H9 (cell line): ENCODE measurements around the gene CTIF. TPM values are rescaled to one million over a fixed set of nuclear protein-coding genes. Genes with fewer than 3 reads are reported as not detected.

Source experiments
- DNase-seq: peaks from one replicate; pipeline ENCODE4 v3.0.0-alpha.2; 2017
- H2AFZ ChIP-seq: one replicate; pipeline ENCODE4 v1.6.1; 2013; ENCODE audit warnings: mild to moderate bottlenecking, low read length, control low read depth, moderate library complexity
- H2AK5ac ChIP-seq: 2 replicates; pipeline ENCODE4 v1.6.1; 2013; ENCODE audit warnings: low read length, control low read depth, mixed read lengths; ENCODE audit not compliant: insufficient read length
- H2BK120ac ChIP-seq: one replicate; pipeline ENCODE4 v1.6.1; 2013; ENCODE audit warnings: low read depth, mild to moderate bottlenecking, low read length, control low read depth, inconsistent platforms; ENCODE audit not compliant: poor library complexity, severe bottlenecking
- H2BK12ac ChIP-seq: 2 replicates; pipeline ENCODE4 v1.6.1; 2013; ENCODE audit warnings: low read length, control low read depth, mixed read lengths, low read depth; ENCODE audit not compliant: insufficient read length
- H2BK15ac ChIP-seq: 2 replicates; pipeline ENCODE4 v1.6.1; 2013; ENCODE audit warnings: low read depth, low read length, control low read depth
- H2BK20ac ChIP-seq: one replicate; pipeline ENCODE4 v1.6.1; 2013; ENCODE audit warnings: low read depth, mild to moderate bottlenecking, low read length, control low read depth, inconsistent platforms; ENCODE audit not compliant: poor library complexity, severe bottlenecking
- H2BK5ac ChIP-seq: 2 replicates; pipeline ENCODE4 v1.6.1; 2013; ENCODE audit warnings: low read length, control low read depth, mixed read lengths; ENCODE audit not compliant: insufficient read length
- H3K14ac ChIP-seq: 2 replicates; pipeline ENCODE4 v1.6.1; 2013; ENCODE audit warnings: low read length, control low read depth; ENCODE audit not compliant: insufficient read depth
- H3K18ac ChIP-seq: 2 replicates; pipeline ENCODE4 v1.6.1; 2013; ENCODE audit warnings: low read depth, mild to moderate bottlenecking, mixed read lengths, low read length, control low read depth; ENCODE audit not compliant: insufficient read length
- H3K23ac ChIP-seq: 2 replicates; pipeline ENCODE4 v1.6.1; 2013; ENCODE audit warnings: low read length, control low read depth, mixed read lengths, low read depth; ENCODE audit not compliant: insufficient read length
- H3K23me2 ChIP-seq: 2 replicates; pipeline ENCODE4 v1.6.1; 2013; ENCODE audit warnings: low read depth, mild to moderate bottlenecking, mixed read lengths, low read length, control low read depth; ENCODE audit not compliant: insufficient read length, poor library complexity, severe bottlenecking
- H3K27ac ChIP-seq: 2 replicates; pipeline ENCODE4 v1.5.1; 2013; ENCODE audit warnings: low read length, control low read depth, mixed read lengths, low read depth; ENCODE audit not compliant: insufficient read length
- H3K27me3 ChIP-seq: 2 replicates; pipeline ENCODE4 v1.6.1; 2013; ENCODE audit warnings: low read length, control low read depth, inconsistent platforms; ENCODE audit not compliant: insufficient read depth
- H3K4ac ChIP-seq: 2 replicates; pipeline ENCODE4 v1.6.1; 2013; ENCODE audit warnings: low read depth, mild to moderate bottlenecking, control low read depth, inconsistent platforms, low read length, moderate library complexity
- H3K4me1 ChIP-seq: 2 replicates; pipeline ENCODE4 v1.6.1; 2013; ENCODE audit warnings: low read length, control low read depth, inconsistent platforms; ENCODE audit not compliant: insufficient read depth
- H3K4me2 ChIP-seq: 2 replicates; pipeline ENCODE4 v1.6.1; 2013; ENCODE audit warnings: low read length, control low read depth, mixed read lengths; ENCODE audit not compliant: insufficient read length, insufficient read depth
- H3K56ac ChIP-seq: 2 replicates; pipeline ENCODE4 v1.6.1; 2013; ENCODE audit warnings: low read depth, mild to moderate bottlenecking, mixed read lengths, low read length, control low read depth; ENCODE audit not compliant: insufficient read length
- H3K79me1 ChIP-seq: 2 replicates; pipeline ENCODE4 v1.6.1; 2013; ENCODE audit warnings: low read depth, mild to moderate bottlenecking, moderate library complexity, low read length, control low read depth, inconsistent platforms; ENCODE audit not compliant: insufficient read depth, poor library complexity, severe bottlenecking
- H3K79me2 ChIP-seq: 2 replicates; pipeline ENCODE4 v1.6.1; 2013; ENCODE audit warnings: low read length, control low read depth, inconsistent platforms; ENCODE audit not compliant: insufficient read depth
- H3K9ac ChIP-seq: 2 replicates; pipeline ENCODE4 v1.6.1; 2013; ENCODE audit warnings: low read length, control low read depth, mixed read lengths; ENCODE audit not compliant: insufficient read length; ENCODE audit errors: extremely low read depth
- H3K9me3 ChIP-seq: one replicate; pipeline ENCODE4 v1.6.1; 2013; ENCODE audit warnings: low read depth, low read length, inconsistent platforms; ENCODE audit not compliant: control insufficient read depth
- H3T11ph ChIP-seq: one replicate; pipeline ENCODE4 v1.6.1; 2013; ENCODE audit warnings: mild to moderate bottlenecking, low read length, control low read depth, inconsistent platforms
- H4K20me1 ChIP-seq: one replicate; pipeline ENCODE4 v1.6.1; 2013; ENCODE audit not compliant: control insufficient read depth, insufficient read length, insufficient read depth
- H4K5ac ChIP-seq: 2 replicates; pipeline ENCODE4 v1.6.1; 2013; ENCODE audit warnings: low read depth, mild to moderate bottlenecking, mixed read lengths, low read length, control low read depth; ENCODE audit not compliant: insufficient read length
- H4K8ac ChIP-seq: replicated peaks from 2 replicates; pipeline ENCODE4 v1.6.1; 2013; ENCODE audit warnings: low read length, control low read depth, mixed read lengths, low read depth; ENCODE audit not compliant: insufficient read length
- H4K91ac ChIP-seq: 2 replicates; pipeline ENCODE4 v1.6.1; 2013; ENCODE audit warnings: low read depth, mild to moderate bottlenecking, moderate library complexity, mixed read lengths, low read length, control low read depth; ENCODE audit not compliant: insufficient read length
- H3K27ac Mint-ChIP-seq, 3 experiments: 2 replicates in 2 of 3; 3 replicates in 1 of 3; pipeline ENCODE4 v1.8.0; 2020 to 2021; ENCODE audit warnings: mixed read lengths in 3 of 3, mild to moderate bottlenecking in 1 of 3, moderate library complexity in 1 of 3
- H3K27me3 Mint-ChIP-seq: 2 replicates; pipeline ENCODE4 v1.8.0; 2021; ENCODE audit warnings: low read depth, mild to moderate bottlenecking, moderate library complexity, mixed read lengths
- H3K36me3 Mint-ChIP-seq, 3 experiments: 2 replicates in 2 of 3; 3 replicates in 1 of 3; pipeline ENCODE4 v1.8.0; 2020 to 2021; ENCODE audit warnings: low read depth in 3 of 3, mixed read lengths in 3 of 3; ENCODE audit not compliant: insufficient read depth in 1 of 3
- H3K4me1 Mint-ChIP-seq, 2 experiments: 2 replicates each; pipeline ENCODE4 v1.8.0; 2020; ENCODE audit warnings: mixed read lengths in 2 of 2
- H3K4me3 Mint-ChIP-seq, 2 experiments: 2 replicates in 1 of 2; 3 replicates in 1 of 2; pipeline ENCODE4 v1.8.0; 2020 to 2021; ENCODE audit warnings: mild to moderate bottlenecking in 2 of 2, mixed read lengths in 2 of 2, moderate library complexity in 1 of 2
- H3K9me3 Mint-ChIP-seq, 2 experiments: 2 replicates in 1 of 2; 3 replicates in 1 of 2; pipeline ENCODE4 v1.8.0; 2020; ENCODE audit warnings: mild to moderate bottlenecking in 2 of 2, mixed read lengths in 2 of 2, moderate library complexity in 1 of 2
- CTCF ChIP-seq: fragments of 200-600 bp; sonication (generic); conservative IDR thresholded peaks from 3 replicates; pipeline ENCODE4 v1.8.0; 2021; ENCODE audit warnings: antibody characterized with exemption, mild to moderate bottlenecking
- WGBS: extraction: QIAGEN DNeasy Blood & Tissue Kit; methylation state at CpG from one replicate; pipeline ENCODE4 v1.1.7; 2013; ENCODE audit warnings: missing lambda C conversion rate, low lambda C conversion rate, mixed read lengths; ENCODE audit not compliant: insufficient read length; ENCODE audit errors: extremely low coverage; 5-methylcytosine and 5-hydroxymethylcytosine counted together
- total RNA-seq: library from RNA; stranded (reverse); gene quantifications from 2 replicates; pipeline ENCODE4 v1.2.1, GENCODE V29; 2021

Gene CTIF
- total RNA-seq, 1 experiment from 2014 or later = 15.8 TPM

GRCh38 chr18:48581941-48582340, 43.1 kb downstream of the CTIF start:
- Mint-ChIP-seq H3K36me3 (peaks cover 9 to 10% (median 10%) of the 10 kb centered on the region in 3 experiments), H3K27ac (peak overlapping the region in 1 of 3 experiments; percentile 40; a peak in 2 of 7 replicates), H3K9me3 (peaks cover 0 to 5% of the 10 kb centered on the region in 2 experiments; a peak in 4 of 5 replicates), H3K4me3 (no peak overlapping the region; a peak in 1 of 5 replicates), H3K27me3 (peaks cover 3% of the 10 kb centered on the region), H3K4me1 (peaks cover 12 to 19% of the 10 kb centered on the region in 2 experiments)
- no peak overlapping the region for H2AFZ ChIP-seq
- no peaks in the 10 kb centered on the region for H3K27me3 ChIP-seq
- no peaks in the 10 kb centered on the region for H3K23me2 ChIP-seq
- H2BK12ac ChIP-seq = no peak overlapping the region
- no CpG with 5 or more reads among the region's 8 CpGs for WGBS
- no peak overlapping the region for H2AK5ac ChIP-seq
- H2BK120ac ChIP-seq = no peak overlapping the region
- no peak overlapping the region for H3K27ac ChIP-seq
- H3K9me3 ChIP-seq = no peaks in the 10 kb centered on the region
- H4K91ac ChIP-seq = no peak overlapping the region
- no peaks in the 10 kb centered on the region for H3K4me1 ChIP-seq
- no peak overlapping the region for H3K56ac ChIP-seq
- no peak for DNase-seq
- no peaks in the 10 kb centered on the region for H3K79me1 ChIP-seq
- no peak overlapping the region for H2BK15ac ChIP-seq
- H2BK5ac ChIP-seq = no peak overlapping the region
- H3T11ph ChIP-seq = no peak overlapping the region
- H3K4me2 ChIP-seq = no peak overlapping the region
- H4K8ac ChIP-seq = no peak overlapping the region
- no peak for TF ChIP-seq CTCF
- H4K20me1 ChIP-seq = no peaks in the 10 kb centered on the region
- H3K14ac ChIP-seq = peak overlapping the region; percentile 16; the same call in 1 of the 2 replicates
- no peaks in the 10 kb centered on the region; the same call in 1 of the 2 replicates for H3K79me2 ChIP-seq
- H3K9ac ChIP-seq = no peak overlapping the region
- H4K5ac ChIP-seq = no peak overlapping the region
- H3K23ac ChIP-seq = no peak overlapping the region
- no peak overlapping the region for H2BK20ac ChIP-seq
- H3K18ac ChIP-seq = no peak overlapping the region
- H3K4ac ChIP-seq = no peak overlapping the region
